Subcutaneous adipose tissue (tissue), 4 donors: Measurements from ENCODE around the gene CFAP74. TPM values are rescaled to one million over a fixed set of nuclear protein-coding genes. Genes with fewer than 3 reads are reported as not detected.

Experiments
- CTCF ChIP-seq: fragments of 450-650 bp; IDR thresholded peaks from one replicate; pipeline ENCODE4 v1.5.1; 2016; ENCODE audit warnings: low read depth, mild to moderate bottlenecking, control low read depth, antibody characterized with exemption, moderate library complexity
- total RNA-seq, 4 donors: library from RNA; depleted of rRNA; stranded (reverse); fragments of >200 nt; gene quantifications; one replicate each; pipeline ENCODE4 v1.1.0, GENCODE V29; 2016

Gene CFAP74
- total RNA-seq, 4 donors from 2014 or later, result 0.16 TPM; not detected in 3

DNA sequence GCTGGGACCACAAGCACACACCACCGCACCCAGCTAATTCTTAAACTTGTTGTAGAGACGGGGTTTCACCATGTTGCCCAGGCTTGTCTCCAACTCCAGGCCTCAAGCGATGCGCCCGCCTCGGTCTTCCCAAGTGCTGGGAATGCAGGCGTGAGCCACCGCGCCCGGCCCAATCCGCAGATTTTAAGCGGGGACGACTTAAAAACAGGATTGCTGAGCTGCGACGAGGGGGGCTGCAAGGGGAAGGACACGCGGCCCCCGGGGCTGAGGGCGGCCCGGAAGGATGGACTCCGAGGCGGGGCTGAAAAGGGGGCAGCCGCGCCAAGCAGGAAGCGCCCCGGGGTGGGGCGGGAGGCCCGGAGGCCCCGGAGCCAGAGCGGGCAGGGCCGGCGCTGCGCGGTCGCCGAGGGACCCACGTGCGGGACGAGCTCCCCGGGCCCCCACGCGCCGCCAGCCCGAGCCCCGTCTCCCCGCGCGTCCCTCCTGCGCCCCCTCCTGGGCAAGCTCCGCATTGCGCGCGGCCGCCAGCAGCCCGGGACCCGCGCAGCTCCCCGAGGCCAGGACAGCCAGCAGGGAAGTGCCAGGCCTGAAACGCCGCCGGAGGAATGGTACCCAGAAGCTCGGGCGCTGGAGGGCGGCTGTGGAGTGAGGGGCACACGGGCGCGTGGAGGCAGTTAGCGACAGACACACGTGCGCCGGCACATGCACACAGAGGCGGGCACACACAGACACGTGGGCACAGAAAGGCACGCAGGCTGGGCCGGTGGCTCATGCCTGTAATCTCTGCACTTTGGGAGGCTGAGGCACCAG lies 41.1 kb upstream of the CFAP74 start:
- TF ChIP-seq CTCF, result no peak

- TF ChIP-seq CTCF, result no peak
Measured at GRCh38 chr1:2043886-2044285, 40.3 kb upstream of the CFAP74 start.

GRCh38 chr1:2042830-2043773 lies 39.5 kb upstream of the CFAP74 start:
- TF ChIP-seq CTCF, result no peak

DNA sequence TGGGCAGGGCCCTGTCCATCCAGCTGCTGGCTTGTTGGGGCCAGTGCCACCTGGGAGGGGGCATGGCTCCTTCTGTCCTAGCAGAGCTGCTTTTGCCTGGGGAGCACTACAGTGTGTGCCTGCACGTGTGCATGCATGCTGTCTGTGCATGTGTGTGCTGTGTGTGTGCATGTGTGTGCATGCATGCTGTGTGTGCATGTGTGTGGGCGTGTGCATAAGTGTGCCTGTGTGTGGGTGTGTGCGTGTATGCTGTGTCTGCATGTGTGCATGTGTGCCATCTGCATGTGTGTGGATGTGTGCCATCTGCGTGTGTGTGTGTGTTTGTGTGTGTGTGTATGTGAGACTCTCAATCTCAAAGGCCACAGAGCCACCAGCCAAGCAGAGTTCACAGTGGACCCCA lies 38.3 kb upstream of the CFAP74 start:
- TF ChIP-seq CTCF, result no peak

DNA sequence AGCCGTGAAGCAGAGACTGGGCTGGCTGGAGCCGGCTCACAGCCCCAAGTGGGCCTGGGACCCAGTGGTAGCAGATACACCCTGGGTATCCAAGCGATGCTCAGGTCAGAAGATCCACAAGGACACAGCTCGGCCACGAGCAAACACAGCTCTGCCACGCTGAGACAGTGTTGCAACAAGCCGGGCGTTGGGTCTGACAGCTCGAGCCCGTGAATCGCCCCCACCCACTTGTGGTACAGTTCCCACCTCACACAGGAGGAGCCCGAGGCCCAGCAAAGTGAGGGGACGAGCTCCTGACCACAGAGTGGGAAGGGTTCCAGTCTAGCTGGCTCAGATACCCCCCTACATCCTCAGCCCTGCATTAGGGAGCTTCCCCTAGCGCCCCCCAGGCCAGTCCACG lies 37.7 kb upstream of the CFAP74 start:
- TF ChIP-seq CTCF, result no peak

DNA sequence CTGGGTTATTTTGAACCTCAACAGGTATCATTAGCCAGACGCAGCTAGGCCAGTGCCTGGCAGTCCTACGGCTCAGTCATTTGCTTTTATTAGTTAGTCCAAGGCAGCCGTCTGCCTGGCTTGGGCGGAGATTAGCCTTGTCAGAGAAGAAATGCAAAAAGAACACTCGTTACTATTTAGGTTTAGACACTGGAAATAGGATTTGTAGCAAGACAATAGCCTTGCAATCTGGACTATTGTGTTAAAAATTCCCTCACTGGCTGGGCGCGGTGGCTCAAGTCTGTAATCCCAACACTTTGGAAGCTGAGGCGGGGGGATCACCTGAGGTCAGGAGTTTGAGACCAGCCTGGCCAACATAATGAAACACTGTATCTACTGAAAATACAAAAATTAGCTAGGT lies 35.7 kb upstream of the CFAP74 start:
- no peak for TF ChIP-seq CTCF

DNA sequence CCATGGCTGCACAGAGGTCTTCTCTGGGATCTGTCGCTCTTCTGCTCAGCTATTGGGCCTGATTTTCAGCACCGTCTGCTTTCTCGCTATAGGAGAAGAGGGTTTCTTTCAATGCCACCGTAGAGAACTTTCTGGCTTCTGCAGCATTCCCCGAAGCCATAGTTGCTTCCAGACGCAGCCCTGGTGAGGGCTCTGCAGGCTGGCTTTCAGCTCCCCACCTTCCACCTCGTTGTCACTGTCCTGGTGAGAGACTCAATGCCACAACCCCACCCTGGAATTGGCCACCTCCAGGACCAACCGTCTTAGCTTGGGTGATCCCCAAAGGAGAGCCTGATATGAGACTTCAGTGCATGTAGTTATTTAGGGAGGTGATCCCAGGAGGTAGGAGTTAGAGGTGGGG lies 34.6 kb upstream of the CFAP74 start:
- no peak for TF ChIP-seq CTCF
